Uterus (tissue), 2 donors: ENCODE measurements around the gene RNF32.

Experiments
- POLR2A ChIP-seq, 2 donors: fragments of 450-650 bp; IDR thresholded peaks; one replicate each; pipeline ENCODE4 v1.6.1; 2016; ENCODE audit warnings: antibody characterized with exemption in 2 of 2, mild to moderate bottlenecking in 1 of 2, moderate library complexity in 1 of 2
- TF ChIP-seq, protein P1 (sequence below), 4 experiments: fragments of 200-600 bp in 2 of 4; fragments of 450-650 bp in 2 of 4; sonication (generic) in 2 of 4; IDR thresholded peaks; one replicate each; pipeline ENCODE4 v1.5.1; 2016 to 2019; ENCODE audit warnings: antibody characterized with exemption in 4 of 4, mild to moderate bottlenecking in 2 of 4, moderate library complexity in 1 of 4

DNA sequence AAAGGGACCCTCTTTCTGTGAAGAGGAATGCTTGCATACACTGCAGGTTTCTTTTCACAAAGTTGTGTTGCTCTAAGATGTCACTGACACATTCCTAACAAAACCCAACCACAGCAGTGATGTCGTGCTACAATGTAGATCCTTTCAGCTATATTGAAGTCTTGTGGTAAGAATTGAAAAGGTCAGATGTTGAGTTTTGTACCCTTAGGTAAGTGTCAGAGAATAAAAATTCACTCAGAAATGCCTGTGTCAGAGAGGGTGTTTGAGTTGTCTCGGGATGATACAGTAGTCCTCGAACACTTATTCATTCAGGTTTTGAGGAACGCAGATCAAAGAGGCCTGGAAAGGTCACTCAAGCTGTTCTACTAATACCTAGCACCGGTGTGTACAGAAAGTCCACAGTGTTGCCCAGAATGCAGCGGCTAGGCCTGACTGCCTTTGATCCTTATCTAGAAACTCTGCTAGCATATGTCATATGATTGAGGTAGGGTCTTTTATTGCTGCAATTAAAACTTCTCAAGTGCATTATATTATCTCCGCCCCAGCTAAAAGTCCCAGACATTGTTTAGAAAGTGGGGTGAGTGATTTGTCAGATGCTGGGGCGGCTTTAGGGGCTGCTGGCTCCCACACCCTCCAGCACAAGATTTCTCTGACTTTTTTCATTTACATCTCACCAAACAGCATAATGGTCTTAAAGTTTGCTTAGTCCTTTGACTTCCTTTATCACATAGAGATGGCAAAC is 26.0 kb downstream of the RNF32 start:
- TF ChIP-seq, protein P1, sequence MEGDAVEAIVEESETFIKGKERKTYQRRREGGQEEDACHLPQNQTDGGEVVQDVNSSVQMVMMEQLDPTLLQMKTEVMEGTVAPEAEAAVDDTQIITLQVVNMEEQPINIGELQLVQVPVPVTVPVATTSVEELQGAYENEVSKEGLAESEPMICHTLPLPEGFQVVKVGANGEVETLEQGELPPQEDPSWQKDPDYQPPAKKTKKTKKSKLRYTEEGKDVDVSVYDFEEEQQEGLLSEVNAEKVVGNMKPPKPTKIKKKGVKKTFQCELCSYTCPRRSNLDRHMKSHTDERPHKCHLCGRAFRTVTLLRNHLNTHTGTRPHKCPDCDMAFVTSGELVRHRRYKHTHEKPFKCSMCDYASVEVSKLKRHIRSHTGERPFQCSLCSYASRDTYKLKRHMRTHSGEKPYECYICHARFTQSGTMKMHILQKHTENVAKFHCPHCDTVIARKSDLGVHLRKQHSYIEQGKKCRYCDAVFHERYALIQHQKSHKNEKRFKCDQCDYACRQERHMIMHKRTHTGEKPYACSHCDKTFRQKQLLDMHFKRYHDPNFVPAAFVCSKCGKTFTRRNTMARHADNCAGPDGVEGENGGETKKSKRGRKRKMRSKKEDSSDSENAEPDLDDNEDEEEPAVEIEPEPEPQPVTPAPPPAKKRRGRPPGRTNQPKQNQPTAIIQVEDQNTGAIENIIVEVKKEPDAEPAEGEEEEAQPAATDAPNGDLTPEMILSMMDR (IDR thresholded peaks at IDR 0.05), result no peak
- no peak for TF ChIP-seq POLR2A (IDR thresholded peaks at IDR 0.05)
